Measurements from ENCODE around the gene NHERF2. TPM values are rescaled to one million over a fixed set of nuclear protein-coding genes. Genes with fewer than 3 reads are reported as not detected.
A peak's percentile ranks its signal among the peaks of the same experiment; 100 is the strongest.

Gene NHERF2
- total RNA-seq, 4 donors from 2014 or later, result 10.3 to 97.1 (median 33.1) TPM

DNA sequence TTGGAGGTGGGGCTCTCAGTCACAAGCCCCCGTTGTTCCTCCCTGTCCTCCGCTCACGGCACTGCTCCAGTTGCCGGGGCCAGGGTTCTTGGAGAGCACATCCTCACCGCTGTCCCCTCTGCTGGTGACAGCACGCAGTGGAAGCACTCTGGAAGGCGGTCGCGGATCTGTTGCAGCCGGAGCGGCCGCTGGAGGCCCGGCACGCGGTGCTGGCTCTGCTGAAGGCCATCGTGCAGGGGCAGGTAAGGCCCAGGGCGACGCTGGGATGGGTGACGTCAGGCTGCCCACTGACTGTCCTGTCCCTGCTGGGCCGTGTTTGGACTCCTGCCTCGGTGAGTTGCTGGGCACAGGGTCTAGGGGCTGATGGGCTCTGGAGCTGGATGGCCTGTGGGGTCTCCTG is 26.5 kb downstream of the NHERF2 start:
- Histone ChIP-seq H3K4me3 (no peak overlapping the region), H3K4me1 (peaks cover 0 to 5% of the 10 kb centered on the region in 2 donors), H3K36me3 (no peaks in the 10 kb centered on the region), H3K27ac (no peak overlapping the region), H3K27me3 (no peaks in the 10 kb centered on the region), H3K9me3 (no peaks in the 10 kb centered on the region)
- intact Hi-C loops (cut with DNase I; ENCODE audit: low total_unique reads), result no loop called here
- no peak for TF ChIP-seq POLR2A (IDR thresholded peaks at IDR 0.05)
- TF ChIP-seq, protein P1, sequence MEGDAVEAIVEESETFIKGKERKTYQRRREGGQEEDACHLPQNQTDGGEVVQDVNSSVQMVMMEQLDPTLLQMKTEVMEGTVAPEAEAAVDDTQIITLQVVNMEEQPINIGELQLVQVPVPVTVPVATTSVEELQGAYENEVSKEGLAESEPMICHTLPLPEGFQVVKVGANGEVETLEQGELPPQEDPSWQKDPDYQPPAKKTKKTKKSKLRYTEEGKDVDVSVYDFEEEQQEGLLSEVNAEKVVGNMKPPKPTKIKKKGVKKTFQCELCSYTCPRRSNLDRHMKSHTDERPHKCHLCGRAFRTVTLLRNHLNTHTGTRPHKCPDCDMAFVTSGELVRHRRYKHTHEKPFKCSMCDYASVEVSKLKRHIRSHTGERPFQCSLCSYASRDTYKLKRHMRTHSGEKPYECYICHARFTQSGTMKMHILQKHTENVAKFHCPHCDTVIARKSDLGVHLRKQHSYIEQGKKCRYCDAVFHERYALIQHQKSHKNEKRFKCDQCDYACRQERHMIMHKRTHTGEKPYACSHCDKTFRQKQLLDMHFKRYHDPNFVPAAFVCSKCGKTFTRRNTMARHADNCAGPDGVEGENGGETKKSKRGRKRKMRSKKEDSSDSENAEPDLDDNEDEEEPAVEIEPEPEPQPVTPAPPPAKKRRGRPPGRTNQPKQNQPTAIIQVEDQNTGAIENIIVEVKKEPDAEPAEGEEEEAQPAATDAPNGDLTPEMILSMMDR (IDR thresholded peaks at IDR 0.05), result no peak
- DNase-seq, result no peak

DNA sequence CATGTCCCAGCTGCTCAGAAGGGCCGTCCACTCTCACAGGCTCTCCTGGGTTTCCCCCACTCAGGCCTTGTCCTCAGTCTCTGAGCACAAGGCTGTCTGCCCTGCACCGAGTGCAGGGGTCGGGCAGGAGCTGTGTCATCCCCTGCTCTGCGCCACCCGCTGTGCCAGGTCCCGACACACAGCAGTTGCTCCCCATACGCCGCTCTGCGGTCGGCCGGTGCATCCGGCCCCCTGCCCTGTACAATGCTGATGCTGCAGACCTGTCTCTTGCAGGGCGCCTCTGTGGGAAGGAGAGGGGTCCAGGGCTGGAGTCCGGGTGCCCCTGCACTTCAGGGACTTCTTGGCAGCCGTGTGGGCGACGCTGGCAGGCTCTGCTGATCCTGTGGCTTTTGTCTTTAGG is 27.2 kb downstream of the NHERF2 start:
- intact Hi-C loops (cut with DNase I; ENCODE audit: low total_unique reads), result no loop called here
- TF ChIP-seq, protein P1 (IDR thresholded peaks at IDR 0.05), result no peak
- TF ChIP-seq POLR2A (IDR thresholded peaks at IDR 0.05), result no peak
- H3K4me1 ChIP-seq, result no peaks in the 10 kb centered on the region
- H3K9me3 ChIP-seq, result no peaks in the 10 kb centered on the region
- H3K36me3 ChIP-seq, result no peaks in the 10 kb centered on the region
- no peak overlapping the region for H3K27ac ChIP-seq
- no peak overlapping the region for H3K4me3 ChIP-seq
- H3K27me3 ChIP-seq, result no peaks in the 10 kb centered on the region
- DNase-seq, result no peak

DNA sequence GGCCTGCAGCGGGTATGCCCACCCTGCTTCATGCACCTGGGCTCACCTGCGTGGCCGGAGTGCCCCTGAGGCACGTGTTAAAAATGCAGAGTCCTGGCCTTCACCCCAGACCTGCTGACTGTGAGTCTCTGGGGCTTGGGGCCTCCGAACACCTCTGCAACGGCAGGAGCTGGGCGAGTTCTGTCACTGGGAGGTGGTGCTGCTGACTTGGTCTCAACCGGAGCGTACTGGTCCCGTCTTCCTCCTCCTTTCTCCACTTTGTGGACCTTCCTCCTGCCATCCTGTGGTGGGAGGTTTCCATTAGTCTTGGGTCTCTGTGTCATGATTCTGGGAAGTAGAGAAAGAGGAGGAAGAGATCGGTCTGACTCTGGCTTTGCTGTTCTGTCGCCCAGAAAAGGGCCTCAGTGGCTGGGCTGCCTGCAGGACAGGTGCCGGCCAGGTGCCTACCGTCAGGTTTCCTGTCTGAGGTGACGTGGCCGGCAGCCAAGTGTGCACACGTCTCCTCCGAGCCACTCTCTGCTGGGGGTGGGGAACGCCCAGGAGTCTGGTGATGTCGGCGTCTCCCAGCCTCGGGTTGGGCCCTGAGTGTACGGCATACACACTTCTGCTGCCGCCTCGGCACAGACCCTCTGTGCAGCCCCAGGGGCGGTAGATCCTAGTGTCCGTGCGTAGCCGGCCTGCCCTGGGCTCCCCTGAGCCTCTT is 28.0 kb downstream of the NHERF2 start:
- TF ChIP-seq, protein P1 (IDR thresholded peaks at IDR 0.05), result no peak
- no peak for TF ChIP-seq POLR2A (IDR thresholded peaks at IDR 0.05)
- H3K9me3 ChIP-seq, result no peaks in the 10 kb centered on the region
- H3K27ac ChIP-seq, result no peak overlapping the region
- no peaks in the 10 kb centered on the region for H3K4me1 ChIP-seq
- H3K36me3 ChIP-seq, result no peaks in the 10 kb centered on the region
- H3K27me3 ChIP-seq, result no peaks in the 10 kb centered on the region
- intact Hi-C loops (cut with DNase I; ENCODE audit: low total_unique reads), result no loop called here
- no peak overlapping the region for H3K4me3 ChIP-seq
- no peak for DNase-seq

DNA sequence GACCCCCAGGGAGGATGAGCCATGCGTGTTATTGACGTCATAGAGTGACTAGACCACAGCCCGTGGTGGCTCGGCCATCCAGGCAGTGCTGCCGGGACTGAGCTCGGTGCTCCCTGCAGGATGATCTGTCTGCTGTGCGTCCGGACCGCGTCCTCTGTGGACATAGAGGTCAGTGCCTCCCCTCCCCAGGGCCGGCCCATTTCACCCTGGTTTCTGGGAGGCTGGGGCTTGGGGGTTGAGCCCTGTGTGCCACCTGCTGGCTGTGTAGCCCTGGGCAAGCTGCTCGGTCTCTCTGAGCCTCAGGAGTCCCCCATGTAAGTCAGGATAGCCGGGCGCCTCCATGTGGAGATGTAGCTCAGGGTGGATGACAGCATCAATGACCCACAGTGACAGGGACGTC is 29.4 kb downstream of the NHERF2 start:
- DNase-seq, result no peak
- no peaks in the 10 kb centered on the region for H3K9me3 ChIP-seq
- TF ChIP-seq POLR2A (IDR thresholded peaks at IDR 0.05), result no peak
- TF ChIP-seq, protein P1 (IDR thresholded peaks at IDR 0.05), result peak in 2 of 4 experiments; percentile 24 to 28
- H3K27ac ChIP-seq, result no peak overlapping the region
- H3K27me3 ChIP-seq, result no peaks in the 10 kb centered on the region
- no peaks in the 10 kb centered on the region for H3K4me1 ChIP-seq
- intact Hi-C loops (cut with DNase I; ENCODE audit: low total_unique reads), result no loop called here
- no peak overlapping the region for H3K4me3 ChIP-seq
- no peaks in the 10 kb centered on the region for H3K36me3 ChIP-seq

DNA sequence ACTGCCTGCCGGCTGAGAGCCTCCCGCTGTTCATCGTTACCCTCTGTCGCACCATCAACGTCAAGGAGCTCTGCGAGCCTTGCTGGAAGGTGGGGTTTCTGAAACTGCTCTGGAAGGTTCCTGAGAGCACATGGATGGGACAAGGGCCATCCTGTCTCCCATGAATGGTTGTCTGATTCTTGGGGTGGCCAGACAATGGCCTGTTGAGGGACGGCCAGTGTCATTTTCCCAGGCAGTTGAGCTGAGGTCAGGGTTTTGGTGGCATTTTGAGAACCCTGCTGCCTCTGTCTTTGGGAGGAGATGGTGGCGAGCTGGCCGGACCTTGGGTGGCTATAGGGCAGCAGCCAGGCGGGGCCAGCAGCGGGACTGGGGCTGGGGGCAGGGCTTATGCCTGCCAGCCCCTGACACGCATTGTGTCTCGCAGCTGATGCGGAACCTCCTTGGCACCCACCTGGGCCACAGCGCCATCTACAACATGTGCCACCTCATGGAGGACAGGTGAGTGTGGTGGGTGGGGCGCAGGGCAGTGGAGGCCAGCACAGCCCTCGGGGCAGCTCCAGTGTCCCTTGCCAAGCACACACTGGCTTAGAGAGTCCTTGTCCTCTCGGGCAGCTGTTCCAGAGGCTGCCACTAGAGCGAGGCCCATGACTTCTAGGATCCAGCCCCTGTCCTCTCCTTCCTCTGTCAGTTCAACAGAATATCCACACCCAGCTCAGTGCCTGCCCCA is 30.1 kb downstream of the NHERF2 start:
- Histone ChIP-seq H3K27ac (no peak overlapping the region), H3K4me3 (no peak overlapping the region)

More for the DNA sequence above, 30.1 kb downstream of the NHERF2 start:
- Histone ChIP-seq H3K27me3 (no peaks in the 10 kb centered on the region), H3K9me3 (no peaks in the 10 kb centered on the region), H3K36me3 (no peaks in the 10 kb centered on the region), H3K4me1 (no peaks in the 10 kb centered on the region)
- no peak for DNase-seq
- intact Hi-C loops (cut with DNase I; ENCODE audit: low total_unique reads), result no loop called here
- TF ChIP-seq, protein P1 (IDR thresholded peaks at IDR 0.05), result no peak
- no peak for TF ChIP-seq POLR2A (IDR thresholded peaks at IDR 0.05)

Data from uterus (tissue), 4 donors.